Hindlimb muscle (tissue), 1 donor: Measurements from ENCODE around the gene DYNLL1. TPM values are rescaled to one million over a fixed set of nuclear protein-coding genes. Genes with fewer than 3 reads are reported as not detected.
"Not testable (repeated sequence)": the region's sequence is repeated elsewhere in the genome, so short reads cannot be mapped to it uniquely, and the experiment has no call there.

ENCODE experiments used
- DNase-seq: peaks from one replicate; pipeline ENCODE4 v3.0.0-alpha.2; 2013
- polyA plus RNA-seq: library from polyadenylated mRNA; unstranded; fragments of 120-200 nt; gene quantifications from one replicate; pipeline ENCODE4 v1.2.1, GENCODE V29; 2013; ENCODE audit not compliant: insufficient read length

The DYNLL1 gene
- polyA plus RNA-seq, 1 donor: 286 TPM

GRCh38 chr12:120519324-120519723, 23.4 kb downstream of the DYNLL1 start:
- not testable (repeated sequence) for DNase-seq

GRCh38 chr12:120522568-120522967, 26.7 kb downstream of the DYNLL1 start:
- no peak for DNase-seq

DNA sequence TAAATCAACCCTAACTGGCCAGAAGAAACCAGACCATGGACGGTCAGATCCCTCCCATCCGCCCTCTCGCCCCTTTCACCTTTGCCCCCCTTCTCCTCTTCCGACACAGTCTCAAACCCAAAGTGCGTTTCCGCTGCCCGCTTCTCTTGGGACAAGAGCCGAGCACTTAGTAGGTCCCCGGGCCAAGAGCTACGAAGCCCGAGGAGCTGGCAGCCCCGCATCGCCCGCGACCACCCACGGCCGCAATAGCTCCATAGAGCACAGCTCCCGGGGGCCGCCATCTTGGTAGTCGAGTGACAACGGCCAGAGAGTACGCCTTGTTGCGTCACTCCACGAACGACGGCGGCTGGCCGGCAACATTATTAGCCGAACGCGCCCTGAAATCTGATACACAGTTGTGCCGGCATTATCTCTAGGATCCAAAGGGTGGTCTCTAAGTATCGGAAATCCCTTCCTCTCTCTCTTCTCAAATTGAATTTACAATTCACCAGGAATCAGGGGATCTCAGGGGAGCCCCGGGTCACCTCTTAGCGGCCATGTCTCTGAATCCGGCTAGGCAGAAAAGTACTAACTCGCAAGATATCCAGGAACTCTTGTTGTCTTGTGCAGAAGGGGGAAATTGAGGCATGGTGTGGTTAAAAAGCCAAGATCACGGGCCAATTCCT, 33.1 kb downstream of the DYNLL1 start, which contains the start of gene COQ5:
COQ5 (minus strand) TSS at position 298 of the 665 bp plus-strand sequence; CDS start at position 281, 17 bp downstream.
- peak; percentile 94 for DNase-seq

DNA sequence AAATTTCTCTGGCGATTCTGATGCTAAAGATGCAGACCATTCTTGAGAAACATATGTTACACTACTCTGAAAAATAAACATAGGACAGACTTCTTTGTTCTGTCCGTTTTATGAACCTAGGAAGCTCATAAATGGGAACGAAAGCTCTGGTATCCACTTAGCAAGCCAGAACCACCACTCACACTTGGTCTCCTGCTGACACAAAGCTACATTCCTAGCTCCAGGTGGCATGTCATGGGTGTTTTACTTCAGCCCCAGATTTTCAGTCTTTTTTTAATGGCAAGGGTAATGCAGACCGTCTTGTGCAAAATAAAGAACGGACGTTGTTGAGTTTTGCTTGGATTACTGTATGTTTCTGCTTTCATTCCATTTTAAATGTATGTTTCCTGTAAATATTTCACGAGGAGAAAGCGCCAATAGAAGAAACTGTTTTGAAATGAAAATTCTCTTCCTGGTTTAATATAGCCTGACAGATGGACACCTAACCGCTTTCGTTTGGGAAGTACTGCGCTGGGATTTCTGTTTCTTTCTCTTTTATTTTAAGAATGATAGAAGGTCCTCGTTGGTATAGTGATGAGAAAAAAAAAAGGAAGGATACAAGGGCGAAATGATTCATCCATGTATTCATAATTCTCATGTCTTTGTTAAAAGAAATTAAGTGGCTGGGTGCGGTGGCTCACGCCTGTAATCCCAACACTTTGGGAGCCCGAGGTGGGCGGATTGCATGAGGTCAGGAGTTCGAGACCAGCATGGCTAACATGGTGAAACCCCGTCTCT, 33.9 kb downstream of the DYNLL1 start:
- peak; percentile 25 for DNase-seq

- DNase-seq: not testable (repeated sequence)
These were observed 34.5 kb downstream of the DYNLL1 start for GRCh38 chr12:120530418-120530761.

GRCh38 chr12:120532701-120533238, 36.9 kb downstream of the DYNLL1 start:
- DNase-seq: no peak

- DNase-seq: peak; percentile 91
These were observed 38.3 kb downstream of the DYNLL1 start, which contains the start of gene RNF10 for GRCh38 chr12:120534203-120534702. Gene RNF10, plus strand, starts transcription at chr12:120534356. Its CDS starts 456 bp downstream, at chr12:120534812.

DNA sequence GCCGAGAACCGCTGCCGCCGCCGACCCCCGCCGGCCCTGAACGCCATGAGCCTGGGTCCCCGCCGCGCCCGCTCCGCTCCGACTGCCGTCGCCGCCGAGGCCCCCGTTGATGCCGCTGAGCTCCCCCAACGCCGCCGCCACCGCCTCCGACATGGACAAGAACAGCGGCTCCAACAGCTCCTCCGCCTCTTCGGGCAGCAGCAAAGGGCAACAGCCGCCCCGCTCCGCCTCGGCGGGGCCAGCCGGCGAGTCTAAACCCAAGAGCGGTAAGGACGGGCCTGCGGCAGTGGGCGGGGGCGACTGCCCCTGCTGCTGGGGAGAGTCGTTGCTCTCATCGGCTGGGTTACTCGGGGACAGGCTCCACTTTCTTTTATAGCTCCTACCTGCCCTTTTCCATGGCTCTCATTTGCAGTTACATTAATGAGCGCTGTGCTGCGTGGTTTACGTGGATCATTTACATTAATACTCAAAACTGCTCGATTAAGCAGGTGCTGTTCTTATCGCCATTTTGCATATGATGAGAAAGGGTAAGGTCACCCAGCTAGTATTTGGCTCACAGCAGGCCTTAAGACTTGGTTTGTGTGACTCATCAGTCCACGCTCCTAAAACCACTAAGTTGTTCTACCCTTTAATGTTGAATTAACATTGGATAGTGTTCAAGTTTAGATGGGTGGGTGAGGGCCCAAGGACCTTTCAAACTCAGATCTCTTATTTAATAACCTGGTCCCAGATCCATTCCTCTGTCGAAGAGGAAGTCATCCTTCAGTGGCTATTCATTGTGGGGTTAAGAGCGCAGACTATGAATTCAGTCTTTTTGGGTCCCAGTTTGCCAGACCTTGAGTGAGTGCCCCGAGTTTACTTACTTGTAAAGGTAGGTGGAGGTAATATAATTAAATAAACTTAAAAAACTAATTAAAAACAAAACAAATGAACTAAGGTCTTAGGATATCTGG, 39.1 kb downstream of the DYNLL1 start:
- peak; percentile 42 for DNase-seq

DNA sequence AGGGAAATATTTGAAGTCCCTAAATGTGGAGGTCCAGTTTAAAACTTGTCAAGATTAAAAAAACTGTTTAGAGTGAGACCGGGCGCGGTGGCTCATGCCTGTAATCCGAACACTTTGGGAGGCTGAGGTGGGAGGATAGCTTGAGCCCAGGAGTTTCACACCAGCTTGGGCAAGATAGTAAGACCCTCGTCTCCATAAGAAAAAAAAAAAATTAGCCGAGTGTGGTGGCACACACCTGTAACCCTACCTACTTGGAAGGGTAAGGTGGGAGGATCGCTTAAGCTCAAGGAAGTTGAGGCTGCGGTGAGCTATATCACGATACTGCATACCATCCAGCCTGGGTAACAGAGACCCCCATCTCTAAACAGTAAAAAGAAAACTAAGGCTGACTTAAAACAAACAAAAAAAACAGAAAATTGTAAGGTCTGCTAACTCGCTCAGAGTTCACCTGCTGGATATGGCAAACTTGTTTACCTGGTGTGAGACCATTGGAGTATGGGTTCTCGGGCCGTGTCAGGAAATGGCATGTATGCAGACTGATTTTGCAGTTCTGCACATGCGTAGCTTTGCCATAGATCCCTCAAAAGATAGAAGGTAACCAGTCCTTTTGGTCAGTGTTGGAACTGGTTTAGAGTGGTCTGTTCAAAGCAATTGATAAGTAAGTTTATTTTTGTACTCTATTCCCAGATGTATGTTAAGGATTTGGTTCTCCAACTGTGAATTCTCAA, 40.3 kb downstream of the DYNLL1 start:
- no peak for DNase-seq

- DNase-seq: no peak
These were observed 41.9 kb downstream of the DYNLL1 start for GRCh38 chr12:120537856-120538220.

- no peak for DNase-seq
These were observed 42.6 kb downstream of the DYNLL1 start for GRCh38 chr12:120538281-120539156.

DNA sequence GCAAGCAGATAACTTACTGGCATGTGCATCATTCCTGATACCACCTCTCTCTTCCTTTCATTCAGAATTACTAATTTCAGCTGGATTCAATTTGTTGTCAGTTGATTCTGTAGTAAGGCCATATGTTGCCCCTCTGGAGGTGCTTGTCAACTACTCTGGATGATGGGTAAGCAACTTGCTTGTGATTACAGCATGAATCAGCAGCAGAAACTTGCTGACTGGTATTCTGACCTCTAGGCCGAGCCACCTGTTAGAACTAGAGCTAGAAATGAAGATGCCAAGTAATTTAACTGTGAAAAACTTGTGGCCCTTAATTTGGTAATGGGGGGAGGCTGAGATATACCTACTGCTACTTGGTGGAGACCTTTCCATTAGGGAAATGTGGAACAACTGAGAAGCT, 43.4 kb downstream of the DYNLL1 start:
- DNase-seq: no peak

- DNase-seq: no peak
These were observed 44.5 kb downstream of the DYNLL1 start for GRCh38 chr12:120540445-120540844.

DNA sequence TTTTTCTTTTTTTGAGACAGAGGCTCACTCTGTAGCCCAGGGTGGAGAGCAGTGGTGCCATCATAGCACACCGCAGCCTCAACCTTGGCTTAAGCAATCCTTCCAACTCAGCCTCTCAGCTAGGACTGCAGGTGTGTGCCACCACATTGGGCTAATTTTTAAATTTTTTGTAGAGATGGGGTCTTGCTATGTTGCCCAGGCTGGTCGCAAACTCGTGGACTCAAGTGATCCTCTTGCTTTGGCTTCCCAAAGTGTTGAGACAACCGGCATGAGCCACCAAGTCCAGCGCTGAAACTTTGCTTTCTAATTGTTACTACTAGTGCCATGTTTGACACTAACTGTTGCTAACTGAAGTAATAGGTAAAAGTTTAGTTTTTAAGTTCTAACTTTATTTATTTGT, 46.3 kb downstream of the DYNLL1 start:
- DNase-seq: no peak

GRCh38 chr12:120544691-120545090, 48.8 kb downstream of the DYNLL1 start:
- no peak for DNase-seq

DNA sequence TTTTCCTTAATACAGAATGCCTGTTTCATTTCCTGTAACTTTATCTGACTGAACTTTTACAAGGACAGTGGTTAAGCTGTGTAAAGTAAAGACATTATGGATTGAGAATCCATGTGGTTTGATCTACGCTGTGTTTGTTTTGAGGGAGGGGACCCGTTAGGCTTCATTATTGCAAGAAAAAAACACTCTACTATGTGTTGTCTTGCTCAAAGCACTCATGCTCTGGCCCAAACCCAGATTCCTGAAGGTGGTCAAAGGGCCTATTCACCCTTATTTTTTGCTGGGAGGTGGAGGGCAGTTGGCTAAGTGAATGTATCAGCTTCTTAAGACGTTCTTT, 50.1 kb downstream of the DYNLL1 start:
- no peak for DNase-seq
